Activated T-helper 1 cell treated with anti-CD3 and anti-CD28 coated beads, Interleukin-12 subunit alpha, Interleukin-12 subunit beta, Interleukin-2, Interleukin-4 antibody, amounts not matched to agents 30 ng/mL and 10 ng/mL and 1 ng/mL, durations not matched to agents 14 hours and 24 hours and 36 hours (primary cell): Measurements from ENCODE around the gene CAPN13. TPM values are rescaled to one million over a fixed set of nuclear protein-coding genes. Genes with fewer than 3 reads are reported as not detected.

Experiments
- DNase-seq: peaks from one replicate; pipeline ENCODE4 v3.0.0; 2021; ENCODE audit warnings: low spot score
- H3K27ac Mint-ChIP-seq: one replicate; pipeline ENCODE4 v1.8.0; 2021; ENCODE audit warnings: mild to moderate bottlenecking, mixed read lengths
- H3K27me3 Mint-ChIP-seq: one replicate; pipeline ENCODE4 v1.8.0; 2022; ENCODE audit warnings: mild to moderate bottlenecking, moderate library complexity, mixed read lengths; ENCODE audit not compliant: insufficient read depth
- H3K36me3 Mint-ChIP-seq: one replicate; pipeline ENCODE4 v1.8.0; 2021; ENCODE audit warnings: low read depth, mixed read lengths
- H3K4me1 Mint-ChIP-seq: one replicate; pipeline ENCODE4 v1.8.0; 2021; ENCODE audit warnings: low read depth, mixed read lengths
- H3K4me3 Mint-ChIP-seq: one replicate; pipeline ENCODE4 v1.8.0; 2021; ENCODE audit warnings: mild to moderate bottlenecking, moderate library complexity, mixed read lengths
- H3K9me3 Mint-ChIP-seq: one replicate; pipeline ENCODE4 v1.8.0; 2021; ENCODE audit warnings: mixed read lengths
- intact Hi-C: fragments of 100-400 bp; cut with micrococcal nuclease; formaldehyde crosslinking; loops from one replicate; pipeline ENCODE4 v1.15.1; 2024
- total RNA-seq: library from RNA; stranded (reverse); gene quantifications from 2 replicates; pipeline ENCODE4 v1.2.3, GENCODE V29; 2022

The CAPN13 gene
- total RNA-seq, 1 donor from 2014 or later = not detected

- DNase-seq = no peak
- intact Hi-C loops = no loop called here
- no peaks in the 10 kb centered on the region for H3K36me3 Mint-ChIP-seq
- no peak overlapping the region for H3K4me3 Mint-ChIP-seq
- no peaks in the 10 kb centered on the region for H3K9me3 Mint-ChIP-seq
- H3K4me1 Mint-ChIP-seq = no peaks in the 10 kb centered on the region
- H3K27me3 Mint-ChIP-seq = no peaks in the 10 kb centered on the region
- no peak overlapping the region for H3K27ac Mint-ChIP-seq
These were observed 112.8 kb downstream of the CAPN13 start for GRCh38 chr2:30694286-30695055.

GRCh38 chr2:30693821-30694281 is 113.4 kb downstream of the CAPN13 start:
- Mint-ChIP-seq H3K4me3 (no peak overlapping the region), H3K4me1 (no peaks in the 10 kb centered on the region), H3K27ac (no peak overlapping the region), H3K36me3 (no peaks in the 10 kb centered on the region), H3K27me3 (no peaks in the 10 kb centered on the region), H3K9me3 (no peaks in the 10 kb centered on the region)
- DNase-seq = no peak
- intact Hi-C loops = no loop called here

- H3K9me3 Mint-ChIP-seq = no peaks in the 10 kb centered on the region
- DNase-seq = no peak
- H3K27ac Mint-ChIP-seq = no peak overlapping the region
- no peaks in the 10 kb centered on the region for H3K4me1 Mint-ChIP-seq
- no peaks in the 10 kb centered on the region for H3K27me3 Mint-ChIP-seq
- no peak overlapping the region for H3K4me3 Mint-ChIP-seq
- intact Hi-C loops = no loop called here
- no peaks in the 10 kb centered on the region for H3K36me3 Mint-ChIP-seq
These were observed 114.4 kb downstream of the CAPN13 start for GRCh38 chr2:30692829-30693275.

- Mint-ChIP-seq H3K36me3 (no peaks in the 10 kb centered on the region), H3K4me1 (no peaks in the 10 kb centered on the region), H3K9me3 (no peaks in the 10 kb centered on the region), H3K27me3 (no peaks in the 10 kb centered on the region), H3K4me3 (no peak overlapping the region), H3K27ac (no peak overlapping the region)
- intact Hi-C loops = no loop called here
- no peak for DNase-seq
These were observed 115.1 kb downstream of the CAPN13 start for GRCh38 chr2:30691948-30692828.

GRCh38 chr2:30691091-30691947 is 115.9 kb downstream of the CAPN13 start:
- H3K27ac Mint-ChIP-seq = no peak overlapping the region
- no peaks in the 10 kb centered on the region for H3K9me3 Mint-ChIP-seq
- no peaks in the 10 kb centered on the region for H3K27me3 Mint-ChIP-seq
- H3K4me3 Mint-ChIP-seq = no peak overlapping the region
- no peak for DNase-seq
- H3K36me3 Mint-ChIP-seq = no peaks in the 10 kb centered on the region
- no peaks in the 10 kb centered on the region for H3K4me1 Mint-ChIP-seq
- intact Hi-C loops = no loop called here

GRCh38 chr2:30690126-30690561 is 117.1 kb downstream of the CAPN13 start:
- no peak for DNase-seq
- H3K9me3 Mint-ChIP-seq = no peaks in the 10 kb centered on the region
- no peaks in the 10 kb centered on the region for H3K36me3 Mint-ChIP-seq
- H3K27ac Mint-ChIP-seq = no peak overlapping the region
- H3K4me3 Mint-ChIP-seq = no peak overlapping the region
- H3K27me3 Mint-ChIP-seq = no peaks in the 10 kb centered on the region
- no peaks in the 10 kb centered on the region for H3K4me1 Mint-ChIP-seq
- intact Hi-C loops = no loop called here

GRCh38 chr2:30689496-30690125 is 117.6 kb downstream of the CAPN13 start:
- no peak overlapping the region for H3K4me3 Mint-ChIP-seq
- no peak overlapping the region for H3K27ac Mint-ChIP-seq
- H3K9me3 Mint-ChIP-seq = no peaks in the 10 kb centered on the region
- intact Hi-C loops = no loop called here
- DNase-seq = no peak
- H3K36me3 Mint-ChIP-seq = no peaks in the 10 kb centered on the region
- no peaks in the 10 kb centered on the region for H3K4me1 Mint-ChIP-seq
- H3K27me3 Mint-ChIP-seq = no peaks in the 10 kb centered on the region

- Mint-ChIP-seq H3K36me3 (no peaks in the 10 kb centered on the region), H3K4me1 (no peaks in the 10 kb centered on the region), H3K27ac (no peak overlapping the region), H3K9me3 (no peaks in the 10 kb centered on the region), H3K27me3 (no peaks in the 10 kb centered on the region), H3K4me3 (no peak overlapping the region)
- intact Hi-C loops = no loop called here
- DNase-seq = no peak
These were observed 118.3 kb downstream of the CAPN13 start for GRCh38 chr2:30688956-30689401.

- no peak overlapping the region for H3K4me3 Mint-ChIP-seq
- H3K9me3 Mint-ChIP-seq = no peaks in the 10 kb centered on the region
- H3K27me3 Mint-ChIP-seq = no peaks in the 10 kb centered on the region
- no peaks in the 10 kb centered on the region for H3K36me3 Mint-ChIP-seq
- no peak overlapping the region for H3K27ac Mint-ChIP-seq
- intact Hi-C loops = no loop called here
- no peaks in the 10 kb centered on the region for H3K4me1 Mint-ChIP-seq
- DNase-seq = no peak
These were observed 120.6 kb downstream of the CAPN13 start for GRCh38 chr2:30686669-30687068.

GRCh38 chr2:30686000-30686399 is 121.2 kb downstream of the CAPN13 start:
- Mint-ChIP-seq H3K4me3 (no peak overlapping the region), H3K4me1 (no peaks in the 10 kb centered on the region), H3K27ac (no peak overlapping the region), H3K36me3 (no peaks in the 10 kb centered on the region), H3K9me3 (no peaks in the 10 kb centered on the region), H3K27me3 (no peaks in the 10 kb centered on the region)
- no peak for DNase-seq
- intact Hi-C loops = no loop called here

GRCh38 chr2:30684996-30685395 is 122.2 kb downstream of the CAPN13 start:
- peaks cover 4% of the 10 kb centered on the region for H3K27me3 Mint-ChIP-seq
- intact Hi-C loops = no loop called here
- H3K36me3 Mint-ChIP-seq = no peaks in the 10 kb centered on the region
- H3K9me3 Mint-ChIP-seq = no peaks in the 10 kb centered on the region
- H3K27ac Mint-ChIP-seq = no peak overlapping the region
- no peaks in the 10 kb centered on the region for H3K4me1 Mint-ChIP-seq
- no peak for DNase-seq
- H3K4me3 Mint-ChIP-seq = no peak overlapping the region

GRCh38 chr2:30684516-30684915 is 122.7 kb downstream of the CAPN13 start:
- no peak for DNase-seq
- Mint-ChIP-seq H3K36me3 (no peaks in the 10 kb centered on the region), H3K4me1 (no peaks in the 10 kb centered on the region), H3K4me3 (no peak overlapping the region), H3K27me3 (peaks cover 4% of the 10 kb centered on the region), H3K9me3 (no peaks in the 10 kb centered on the region), H3K27ac (no peak overlapping the region)
- intact Hi-C loops = no loop called here
